Panc1 (cell line): ENCODE results near the gene FA2H.

ENCODE experiments used
- CTCF ChIP-seq: fragments of 450-650 bp; IDR thresholded peaks from 2 replicates; pipeline ENCODE4 v1.5.1; 2017; ENCODE audit warnings: mild to moderate bottlenecking
- POLR2AphosphoS5 ChIP-seq: IDR thresholded peaks from 2 replicates; pipeline ENCODE4 v1.6.1; 2012; ENCODE audit warnings: mild to moderate bottlenecking, low read depth, low read length, moderate library complexity
- TCF7L2 ChIP-seq: IDR thresholded peaks from 2 replicates; pipeline ENCODE4 v1.6.1; 2011; ENCODE audit warnings: mild to moderate bottlenecking, low read depth, low read length, inconsistent platforms

GRCh38 chr16:74744566-74744965 is 30.1 kb downstream of the FA2H start:
- TF ChIP-seq CTCF, result no peak
- no peak for TF ChIP-seq POLR2AphosphoS5
- no peak for TF ChIP-seq TCF7L2
